Lower leg skin (tissue), 4 donors: Measurements from ENCODE around the gene OLFM2. TPM values are rescaled to one million over a fixed set of nuclear protein-coding genes. Genes with fewer than 3 reads are reported as not detected.
"Not testable (repeated sequence)": the region's sequence is repeated elsewhere in the genome, so short reads cannot be mapped to it uniquely, and the experiment has no call there.

Experiments used
- DNase-seq, 2 donors: peaks; one replicate each; pipeline ENCODE4 v3.0.0-alpha.2; 2019; ENCODE audit warnings: low spot score in 2 of 2
- H3K4me3 ChIP-seq: fragments of 200-600 bp; sonication (generic); 2 replicates; pipeline ENCODE4 v1.5.1; 2017; ENCODE audit warnings: mild to moderate bottlenecking, low read depth; ENCODE audit not compliant: poor library complexity, severe bottlenecking
- POLR2A ChIP-seq, 2 donors: fragments of 450-650 bp; IDR thresholded peaks; one replicate each; pipeline ENCODE4 v1.6.1; 2016 to 2017; ENCODE audit warnings: antibody characterized with exemption in 2 of 2, mild to moderate bottlenecking in 1 of 2, moderate library complexity in 1 of 2
- WGBS, 2 donors: methylation state at CpG; one replicate each; pipeline ENCODE4 v1.1.5; 2018; 5-methylcytosine and 5-hydroxymethylcytosine counted together
- intact Hi-C: fragments of 100-400 bp; cut with DNase I; formaldehyde crosslinking; loops from one replicate; pipeline ENCODE4 v1.15.0; 2023; ENCODE audit warnings: low total_unique reads
- total RNA-seq, 4 donors: library from RNA; depleted of rRNA; stranded (reverse); fragments of >200 nt; gene quantifications; one replicate each; pipeline ENCODE4 v1.1.0, GENCODE V29; 2016
- TF ChIP-seq, protein P1 (sequence below), 3 donors: fragments of 450-650 bp; IDR thresholded peaks; one replicate each; pipeline ENCODE4 v1.5.1; 2016; ENCODE audit warnings: antibody characterized with exemption in 3 of 3, mild to moderate bottlenecking in 3 of 3, moderate library complexity in 2 of 3

OLFM2 gene
- total RNA-seq, 4 donors from 2014 or later = 94.8 to 157 (median 112) TPM

DNA sequence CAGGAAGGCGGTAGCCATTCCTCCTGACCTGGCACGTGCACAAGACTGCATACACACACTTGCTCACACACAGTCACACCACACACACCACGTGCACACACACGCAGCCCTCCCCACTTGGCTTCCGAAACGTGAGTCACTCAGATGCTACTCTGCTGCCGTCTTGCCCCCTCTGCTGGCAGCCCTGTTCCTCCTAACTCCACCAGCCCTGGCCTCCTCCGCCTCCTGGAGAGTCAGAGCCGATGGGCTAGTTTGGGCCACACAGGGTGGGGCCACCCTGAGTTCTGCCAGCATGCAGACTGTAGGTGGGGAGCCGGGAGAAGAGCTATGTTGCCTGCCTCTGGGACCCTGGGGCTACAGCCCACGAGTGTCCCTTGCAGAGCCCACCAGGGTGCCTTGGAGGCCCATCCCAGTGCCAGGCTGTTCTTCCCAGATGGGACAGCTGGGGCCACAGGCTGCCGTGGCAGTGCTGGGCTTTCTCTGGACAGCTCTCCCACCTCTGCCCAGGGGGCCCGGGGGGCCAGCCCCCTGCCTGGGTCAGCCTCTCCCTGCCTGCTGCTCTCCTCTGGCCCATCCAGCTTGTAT lies 89.1 kb downstream of the OLFM2 start:
- TF ChIP-seq POLR2A (IDR thresholded peaks at IDR 0.05) = no peak
- TF ChIP-seq, protein P1, sequence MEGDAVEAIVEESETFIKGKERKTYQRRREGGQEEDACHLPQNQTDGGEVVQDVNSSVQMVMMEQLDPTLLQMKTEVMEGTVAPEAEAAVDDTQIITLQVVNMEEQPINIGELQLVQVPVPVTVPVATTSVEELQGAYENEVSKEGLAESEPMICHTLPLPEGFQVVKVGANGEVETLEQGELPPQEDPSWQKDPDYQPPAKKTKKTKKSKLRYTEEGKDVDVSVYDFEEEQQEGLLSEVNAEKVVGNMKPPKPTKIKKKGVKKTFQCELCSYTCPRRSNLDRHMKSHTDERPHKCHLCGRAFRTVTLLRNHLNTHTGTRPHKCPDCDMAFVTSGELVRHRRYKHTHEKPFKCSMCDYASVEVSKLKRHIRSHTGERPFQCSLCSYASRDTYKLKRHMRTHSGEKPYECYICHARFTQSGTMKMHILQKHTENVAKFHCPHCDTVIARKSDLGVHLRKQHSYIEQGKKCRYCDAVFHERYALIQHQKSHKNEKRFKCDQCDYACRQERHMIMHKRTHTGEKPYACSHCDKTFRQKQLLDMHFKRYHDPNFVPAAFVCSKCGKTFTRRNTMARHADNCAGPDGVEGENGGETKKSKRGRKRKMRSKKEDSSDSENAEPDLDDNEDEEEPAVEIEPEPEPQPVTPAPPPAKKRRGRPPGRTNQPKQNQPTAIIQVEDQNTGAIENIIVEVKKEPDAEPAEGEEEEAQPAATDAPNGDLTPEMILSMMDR (IDR thresholded peaks at IDR 0.05) = no peak
- 27 to 32% methylated on average over 11 of the region's 13 CpGs for WGBS, 2 donors
- DNase-seq = peak in 1 of 2 donors; percentile 58
- intact Hi-C loops = no loop called here
- H3K4me3 ChIP-seq = no peak overlapping the region

DNA sequence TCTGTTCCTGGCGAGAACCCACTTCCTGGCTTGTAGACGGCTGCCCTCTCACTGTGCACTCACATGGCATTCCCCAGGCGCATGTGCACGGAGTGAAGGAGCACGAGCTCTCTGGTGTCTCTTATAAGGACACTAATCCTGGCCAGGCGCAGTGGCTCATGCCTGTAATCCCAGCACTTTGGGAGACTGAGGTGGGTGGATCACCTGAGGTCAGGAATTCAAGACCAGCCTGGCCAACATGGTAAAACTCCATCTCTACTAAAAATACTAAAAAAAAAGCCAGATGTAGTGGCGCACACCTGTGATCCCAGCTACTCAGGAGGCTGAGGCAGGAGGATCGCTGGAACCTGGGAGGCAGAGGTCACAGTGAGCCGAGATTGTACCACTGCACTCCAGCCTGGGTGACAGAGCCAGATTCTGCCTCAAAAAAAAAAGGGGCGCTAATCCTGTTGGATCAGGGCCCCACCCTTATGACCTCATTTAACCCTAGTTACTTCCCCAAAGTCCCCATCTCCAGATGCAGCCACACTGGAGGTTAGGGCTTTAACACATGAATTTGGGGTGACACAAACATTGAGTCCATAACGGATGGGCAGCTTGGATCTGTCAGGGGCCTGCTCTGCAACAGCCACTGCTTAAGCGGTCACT lies 92.6 kb downstream of the OLFM2 start:
- intact Hi-C loops, H3K4me3 ChIP-seq, DNase-seq: not testable (repeated sequence)
- WGBS, 2 donors = 95 to 96% methylated on average over 11 to 12 of the region's 12 CpGs

DNA sequence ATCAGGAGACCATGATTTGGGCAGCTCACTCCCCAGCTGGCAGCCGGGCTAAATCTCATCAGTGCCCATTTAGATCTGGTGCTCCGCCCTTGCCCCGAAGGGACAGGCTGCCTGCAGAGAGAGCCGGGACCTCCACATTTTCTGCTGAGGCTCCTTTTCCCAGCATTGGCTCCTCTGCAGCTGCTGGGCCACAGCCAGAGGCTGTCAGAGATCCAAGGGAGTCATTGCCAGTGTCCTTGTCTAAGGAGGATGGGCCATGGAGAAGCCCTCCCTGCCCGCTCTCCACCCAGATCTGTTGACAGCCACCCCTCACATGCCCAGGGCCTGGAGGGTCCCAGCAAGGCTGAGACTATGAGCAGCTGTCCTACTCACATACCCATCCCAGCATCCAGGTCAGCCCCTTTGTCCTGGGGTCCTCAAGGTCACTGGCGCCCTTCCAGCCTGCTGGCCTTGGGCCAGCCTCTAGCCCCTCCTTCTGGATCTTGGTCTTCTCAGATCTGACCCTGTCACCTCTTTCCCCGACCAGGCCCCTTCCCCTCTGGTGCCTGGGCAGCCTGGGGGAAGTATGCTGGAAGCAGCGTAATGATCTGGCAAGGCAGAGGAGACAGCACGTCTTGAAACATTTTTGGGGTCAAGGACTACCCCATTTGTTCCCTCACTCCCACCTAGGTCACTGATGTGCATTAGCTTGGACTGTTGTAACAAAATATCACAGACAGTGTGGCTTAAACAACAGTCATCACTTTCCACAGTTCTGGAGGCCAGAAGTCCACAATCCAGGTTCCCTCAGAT lies 93.3 kb downstream of the OLFM2 start:
- WGBS, 2 donors = 80 to 87% methylated on average over 9 of the region's 9 CpGs
- intact Hi-C loops = no loop called here
- DNase-seq = no peak
- TF ChIP-seq, protein P1 (IDR thresholded peaks at IDR 0.05) = no peak
- no peak for TF ChIP-seq POLR2A (IDR thresholded peaks at IDR 0.05)
- no peak overlapping the region for H3K4me3 ChIP-seq

DNA sequence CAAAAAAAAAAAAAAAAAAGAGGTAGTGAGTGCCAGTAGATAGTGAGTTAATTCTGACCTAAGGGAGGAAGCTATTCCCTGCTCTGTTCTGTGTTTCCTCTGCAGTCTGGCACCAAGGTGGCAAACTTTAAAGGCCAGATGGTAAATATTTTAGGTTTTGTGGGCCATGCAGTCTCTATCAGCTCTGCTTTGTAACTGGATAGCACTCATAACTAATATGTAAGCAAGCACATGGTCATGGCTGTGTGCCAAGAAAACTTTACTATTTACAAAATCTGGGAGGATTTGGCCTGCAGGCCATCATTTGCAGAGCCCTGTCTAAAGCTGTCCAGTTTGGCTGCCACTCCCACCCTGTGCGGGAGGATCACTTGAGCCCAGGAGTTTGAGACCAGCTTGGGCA lies 96.9 kb downstream of the OLFM2 start:
- intact Hi-C loops = no loop called here
- no peak for DNase-seq
- WGBS, 2 donors = 80 to 89% methylated on average over 1 of the region's 1 CpG

DNA sequence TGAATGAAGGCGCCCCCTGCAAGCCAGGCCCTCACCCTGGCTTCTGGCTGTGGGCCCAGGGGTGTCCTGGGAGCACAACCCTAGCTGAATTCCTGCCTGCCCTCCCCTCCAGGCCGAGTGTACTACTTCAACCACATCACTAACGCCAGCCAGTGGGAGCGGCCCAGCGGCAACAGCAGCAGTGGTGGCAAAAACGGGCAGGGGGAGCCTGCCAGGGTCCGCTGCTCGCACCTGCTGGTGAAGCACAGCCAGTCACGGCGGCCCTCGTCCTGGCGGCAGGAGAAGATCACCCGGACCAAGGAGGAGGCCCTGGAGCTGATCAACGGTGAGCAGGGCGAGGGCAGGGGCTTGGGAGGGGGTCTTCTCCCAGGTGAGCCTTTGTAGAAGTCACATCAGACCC lies 98.0 kb downstream of the OLFM2 start:
- intact Hi-C loops = no loop called here
- TF ChIP-seq POLR2A (IDR thresholded peaks at IDR 0.05) = no peak
- TF ChIP-seq, protein P1 (IDR thresholded peaks at IDR 0.05) = no peak
- no peak for DNase-seq
- 90 to 93% methylated on average over 14 to 15 of the region's 15 CpGs for WGBS, 2 donors
- H3K4me3 ChIP-seq = no peak overlapping the region

More for the DNA sequence above, 96.9 kb downstream of the OLFM2 start:
- H3K4me3 ChIP-seq = no peak overlapping the region
- TF ChIP-seq, protein P1 (IDR thresholded peaks at IDR 0.05) = no peak
- no peak for TF ChIP-seq POLR2A (IDR thresholded peaks at IDR 0.05)

DNA sequence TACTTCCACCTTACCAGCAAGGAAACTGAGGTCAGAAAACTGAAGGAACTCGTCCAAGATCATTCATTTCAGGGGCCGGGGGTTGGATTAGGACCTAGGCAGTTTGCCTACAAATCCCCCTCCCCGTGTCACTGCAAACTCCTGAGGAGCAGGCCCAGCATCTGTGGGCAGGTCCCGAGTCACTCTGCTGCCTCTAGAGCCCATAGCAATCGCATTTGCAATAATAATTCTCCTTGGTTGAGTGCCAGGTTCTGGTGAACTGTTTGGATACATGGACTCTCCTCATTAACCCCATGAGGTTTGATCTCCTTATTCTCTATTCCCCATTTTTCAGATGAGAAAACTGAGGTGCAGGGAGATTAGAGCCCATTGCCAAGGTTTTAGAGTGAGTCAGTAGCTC lies 100.3 kb downstream of the OLFM2 start:
- TF ChIP-seq, protein P1 (IDR thresholded peaks at IDR 0.05) = no peak
- TF ChIP-seq POLR2A (IDR thresholded peaks at IDR 0.05) = no peak
- intact Hi-C loops = no loop called here
- 2 to 6% methylated on average over 5 of the region's 5 CpGs for WGBS, 2 donors
- no peak overlapping the region for H3K4me3 ChIP-seq
- no peak for DNase-seq
